ENCODE data around the gene CDC42EP5. TPM values are rescaled to one million over a fixed set of nuclear protein-coding genes. Genes with fewer than 3 reads are reported as not detected.

Gene CDC42EP5
- total and polyA plus RNA-seq, 7 donors = 12.1 to 529 (median 16.6) TPM

DNA sequence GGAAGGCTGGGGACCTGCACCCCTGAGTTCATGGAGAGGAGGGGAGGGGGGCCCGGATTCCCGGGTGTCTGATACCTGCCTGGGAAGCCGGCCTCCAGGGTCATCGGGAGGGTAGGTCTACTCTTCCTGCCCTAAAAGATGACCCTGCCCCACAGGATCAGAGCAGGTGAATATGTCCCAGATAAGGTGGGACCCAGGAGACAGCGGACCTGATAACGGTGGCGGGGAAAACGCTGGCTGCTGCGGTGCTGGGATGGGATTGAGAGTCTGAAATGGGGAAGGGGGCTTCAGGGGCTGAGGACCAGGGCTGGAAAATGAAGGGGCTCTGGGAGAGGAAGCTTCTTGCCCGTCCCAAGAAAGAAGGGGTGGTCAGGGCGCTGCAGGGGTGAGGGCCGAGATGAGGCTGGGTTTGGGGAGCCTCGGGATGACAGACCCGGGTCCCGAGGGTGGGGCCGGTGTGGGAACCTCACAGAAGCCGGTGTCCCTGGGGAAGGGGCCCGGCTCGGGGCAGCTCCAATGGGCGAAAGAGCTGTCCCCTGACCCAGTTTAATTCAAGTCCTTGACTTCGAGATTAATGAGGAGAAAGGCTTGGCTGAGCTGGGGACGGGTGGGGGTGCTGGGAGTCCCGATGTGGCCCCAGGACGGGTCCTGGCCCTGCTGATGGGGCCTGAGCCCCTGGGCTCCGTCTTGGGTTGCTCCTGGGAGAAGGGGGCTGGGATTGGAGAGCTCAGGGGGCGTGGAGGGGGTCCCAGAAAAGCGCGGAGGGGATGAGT, 57.0 kb downstream of the CDC42EP5 start:
- Histone ChIP-seq H3K36me3 (no peaks in the 10 kb centered on the region), H3K4me3 (peak overlapping the region in 3 of 4 donors; percentile 36 to 39 (median 38)), H3K27me3 (peaks cover 41 to 87% (median 52%) of the 10 kb centered on the region in 3 donors), H3K9me3 (no peaks in the 10 kb centered on the region), H3K4me1 (peaks cover 0 to 24% (median 5%) of the 10 kb centered on the region in 4 donors), H3K27ac (peak overlapping the region in 1 of 4 donors; percentile 49)
- TF ChIP-seq, protein P1, sequence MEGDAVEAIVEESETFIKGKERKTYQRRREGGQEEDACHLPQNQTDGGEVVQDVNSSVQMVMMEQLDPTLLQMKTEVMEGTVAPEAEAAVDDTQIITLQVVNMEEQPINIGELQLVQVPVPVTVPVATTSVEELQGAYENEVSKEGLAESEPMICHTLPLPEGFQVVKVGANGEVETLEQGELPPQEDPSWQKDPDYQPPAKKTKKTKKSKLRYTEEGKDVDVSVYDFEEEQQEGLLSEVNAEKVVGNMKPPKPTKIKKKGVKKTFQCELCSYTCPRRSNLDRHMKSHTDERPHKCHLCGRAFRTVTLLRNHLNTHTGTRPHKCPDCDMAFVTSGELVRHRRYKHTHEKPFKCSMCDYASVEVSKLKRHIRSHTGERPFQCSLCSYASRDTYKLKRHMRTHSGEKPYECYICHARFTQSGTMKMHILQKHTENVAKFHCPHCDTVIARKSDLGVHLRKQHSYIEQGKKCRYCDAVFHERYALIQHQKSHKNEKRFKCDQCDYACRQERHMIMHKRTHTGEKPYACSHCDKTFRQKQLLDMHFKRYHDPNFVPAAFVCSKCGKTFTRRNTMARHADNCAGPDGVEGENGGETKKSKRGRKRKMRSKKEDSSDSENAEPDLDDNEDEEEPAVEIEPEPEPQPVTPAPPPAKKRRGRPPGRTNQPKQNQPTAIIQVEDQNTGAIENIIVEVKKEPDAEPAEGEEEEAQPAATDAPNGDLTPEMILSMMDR (IDR thresholded peaks at IDR 0.05) = no peak
- TF ChIP-seq POLR2A (IDR thresholded peaks at IDR 0.05) (no peak), POLR2AphosphoS5 (IDR thresholded peaks at IDR 0.05) (no peak), EP300 (IDR thresholded peaks at IDR 0.05) (no peak)
- WGBS, 2 donors = 8 to 10% methylated on average over 28 of the region's 28 CpGs
- no peak for DNase-seq
- intact Hi-C loops (cut with DNase I) = no loop called here

DNA sequence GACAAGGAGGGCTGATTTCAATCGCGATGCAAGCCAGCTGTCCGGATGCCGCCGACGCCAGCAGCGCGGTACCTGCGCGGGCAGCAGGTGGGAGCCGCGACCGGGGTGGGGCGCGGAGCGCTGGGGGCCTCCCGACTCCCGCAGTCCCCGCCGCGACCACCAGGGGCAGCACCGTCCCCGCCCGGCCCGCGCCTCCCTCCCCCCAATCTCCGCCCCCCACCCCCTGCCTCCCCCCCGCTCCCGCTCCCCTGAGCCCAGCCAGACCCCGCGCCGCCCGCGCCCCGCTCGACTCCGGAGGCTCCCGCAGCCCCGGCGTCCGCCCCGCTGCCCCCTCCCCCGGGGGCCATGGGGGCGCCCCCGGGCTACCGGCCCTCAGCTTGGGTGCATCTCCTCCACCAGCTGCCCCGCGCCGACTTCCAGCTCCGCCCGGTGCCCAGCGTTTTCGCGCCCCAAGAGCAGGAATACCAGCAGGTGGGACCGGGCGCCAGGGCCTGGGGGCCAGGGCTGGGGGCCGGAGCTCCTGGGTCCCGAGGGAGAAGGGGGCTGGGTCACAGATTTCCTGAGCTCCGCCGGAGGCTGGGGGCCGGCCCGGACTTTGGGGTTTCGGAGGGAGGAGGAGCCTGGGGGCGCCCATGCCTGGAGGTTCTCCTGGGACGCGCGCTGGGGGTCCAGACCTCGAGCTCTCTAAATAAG, 57.7 kb downstream of the CDC42EP5 start, which contains the start of gene TTYH1:
TTYH1 (plus strand) TSS at position 257 of the 693 bp plus-strand sequence; CDS start at position 346, 89 bp downstream.
- TF ChIP-seq POLR2A (IDR thresholded peaks at IDR 0.05) = no peak
- Histone ChIP-seq H3K27ac (peak within 1 kb of the TSS in 3 of 4 donors; percentile 18 to 49 (median 38)), H3K4me1 (peaks cover 0 to 17% (median 1%) of the 10 kb centered on the region in 4 donors), H3K4me3 (peak within 1 kb of the TSS in 3 of 4 donors; percentile 36 to 39 (median 38)), H3K9me3 (no peaks in the 10 kb centered on the region), H3K36me3 (no peaks in the 10 kb centered on the region), H3K27me3 (peaks cover 37 to 85% (median 45%) of the 10 kb centered on the region in 3 donors)
- intact Hi-C loops (cut with DNase I) = no loop called here
- 2 to 12% methylated on average over 67 to 68 of the region's 68 CpGs for WGBS, 2 donors
- DNase-seq = no peak

Small RNA genes within 50 kb of the gene (small RNA-seq; reads per million reads assigned to genes)
- gene AC245884.3 = 0 reads per million in 3 donors

Other genes with a start within 250 kb of the CDC42EP5 start
- 1 to 10 TPM; 1.8 to 3.2 (median 2.3) TPM for gene LILRA6, start 230.5 kb downstream of the CDC42EP5 start, total RNA-seq
- 1 to 10 TPM; 1.2 to 2.3 (median 1.5) TPM for gene LILRA6, start 230.5 kb downstream of the CDC42EP5 start, polyA plus RNA-seq
- 10 to 100 TPM in 3 of 4 donors, 1 to 10 TPM in 1; 8.4 to 23.5 (median 11.7) TPM for gene LILRB5, start 216.0 kb downstream of the CDC42EP5 start, total RNA-seq
- gene LILRB5, start 216.0 kb downstream of the CDC42EP5 start, polyA plus RNA-seq = 10 to 100 TPM in 1 of 3 donors, 1 to 10 TPM in 2; 2.2 to 27.0 (median 4.2) TPM
- 1 to 10 TPM; 2.5 to 5.0 (median 3.5) TPM for gene LILRB2, start 192.2 kb downstream of the CDC42EP5 start, total RNA-seq
- gene LILRB2, start 192.2 kb downstream of the CDC42EP5 start, polyA plus RNA-seq = 1 to 10 TPM; 2.4 to 5.9 (median 5.5) TPM
- gene LILRA5, start 160.1 kb downstream of the CDC42EP5 start, total RNA-seq = 1 to 10 TPM in 3 of 4 donors, not detected in 1; 2.0 to 6.7 (median 2.5) TPM
- gene LILRA5, start 160.1 kb downstream of the CDC42EP5 start, polyA plus RNA-seq = 10 to 100 TPM in 1 of 3 donors, 1 to 10 TPM in 2; 5.1 to 14.6 (median 6.0) TPM
- gene LILRA4, start 134.1 kb downstream of the CDC42EP5 start, total RNA-seq = under 1 TPM in 1 of 4 donors, not detected in 3; 0.36 TPM
- 1 to 10 TPM in 2 of 3 donors, under 1 TPM in 1; 0.92 to 3.9 (median 3.0) TPM for gene LILRA4, start 134.1 kb downstream of the CDC42EP5 start, polyA plus RNA-seq
- 10 to 100 TPM in 3 of 4 donors, 1 to 10 TPM in 1; 4.4 to 18.9 (median 14.4) TPM for gene LAIR1, start 108.4 kb downstream of the CDC42EP5 start, total RNA-seq
- gene LAIR1, start 108.4 kb downstream of the CDC42EP5 start, polyA plus RNA-seq = 10 to 100 TPM in 2 of 3 donors, 1 to 10 TPM in 1; 6.6 to 34.6 (median 13.4) TPM
- gene TTYH1, start 57.8 kb downstream of the CDC42EP5 start, total RNA-seq = 1 to 10 TPM; 2.5 to 5.4 (median 3.7) TPM
- gene TTYH1, start 57.8 kb downstream of the CDC42EP5 start, polyA plus RNA-seq = 1 to 10 TPM in 2 of 3 donors, under 1 TPM in 1; 0.23 to 2.2 (median 1.8) TPM
- 100 to 1,000 TPM in 2 of 4 donors, 10 to 100 TPM in 2; 59.1 to 286 (median 107) TPM for gene LENG8, start 24.1 kb downstream of the CDC42EP5 start, total RNA-seq
- gene LENG8, start 24.1 kb downstream of the CDC42EP5 start, polyA plus RNA-seq = 100 to 1,000 TPM in 1 of 3 donors, 10 to 100 TPM in 2; 13.6 to 148 (median 18.0) TPM
- 1 to 10 TPM; 2.5 to 7.8 (median 3.6) TPM for gene LENG9, start 9.5 kb downstream of the CDC42EP5 start, total RNA-seq
- gene LENG9, start 9.5 kb downstream of the CDC42EP5 start, polyA plus RNA-seq = 10 to 100 TPM in 2 of 3 donors, 1 to 10 TPM in 1; 8.1 to 14.8 (median 13.2) TPM
- gene LAIR2, start 29.5 kb upstream of the CDC42EP5 start, total RNA-seq = not detected
- 1 to 10 TPM in 1 of 3 donors, not detected in 2; 1.9 TPM for gene LAIR2, start 29.5 kb upstream of the CDC42EP5 start, polyA plus RNA-seq
- gene LILRA2, start 100.5 kb upstream of the CDC42EP5 start, total RNA-seq = 1 to 10 TPM in 3 of 4 donors, not detected in 1; 3.1 to 3.4 (median 3.2) TPM
- gene LILRA2, start 100.5 kb upstream of the CDC42EP5 start, polyA plus RNA-seq = 1 to 10 TPM in 2 of 3 donors, under 1 TPM in 1; 0.66 to 3.2 (median 2.4) TPM
- 1 to 10 TPM in 2 of 4 donors, under 1 TPM in 2; 0.66 to 2.3 (median 0.91) TPM for gene LILRA1, start 120.3 kb upstream of the CDC42EP5 start, total RNA-seq
- under 1 TPM in 1 of 3 donors, not detected in 2; 0.54 TPM for gene LILRA1, start 120.3 kb upstream of the CDC42EP5 start, polyA plus RNA-seq
- 1 to 10 TPM; 1.8 to 5.8 (median 3.0) TPM for gene LILRB1, start 157.2 kb upstream of the CDC42EP5 start, total RNA-seq
- 10 to 100 TPM in 1 of 3 donors, 1 to 10 TPM in 2; 3.7 to 11.7 (median 6.6) TPM for gene LILRB1, start 157.2 kb upstream of the CDC42EP5 start, polyA plus RNA-seq
- gene LILRB4, start 189.7 kb upstream of the CDC42EP5 start, total RNA-seq = 1 to 10 TPM; 1.4 to 6.4 (median 4.3) TPM
- 10 to 100 TPM in 2 of 3 donors, 1 to 10 TPM in 1; 3.0 to 23.8 (median 15.8) TPM for gene LILRB4, start 189.7 kb upstream of the CDC42EP5 start, polyA plus RNA-seq